ENCODE data around the gene ABCA4. TPM values are rescaled to one million over a fixed set of nuclear protein-coding genes. Genes with fewer than 3 reads are reported as not detected.
A peak's percentile ranks its signal among the peaks of the same experiment; 100 is the strongest.

ABCA4 gene
- total RNA-seq, 6 donors from 2014 or later = under 0.01 to 1.3 (median 0.53) TPM

- peaks cover 42 to 63% (median 46%) of the 10 kb centered on the region in 4 donors for H3K4me1 ChIP-seq
- DNase-seq (no peak), ATAC-seq (ENCODE audit: low FRiP score in 2 of 2) (no peak)
- no peaks in the 10 kb centered on the region for H3K27me3 ChIP-seq
- H3K4me3 ChIP-seq = no peak overlapping the region
- TF ChIP-seq EP300 (IDR thresholded peaks at IDR 0.05) (peak in 1 of 4 donors; percentile 33), CTCF (IDR thresholded peaks at IDR 0.05) (no peak), POLR2AphosphoS5 (IDR thresholded peaks at IDR 0.05) (peak; percentile 41 to 77), POLR2A (IDR thresholded peaks at IDR 0.05) (peak in 1 of 4 donors; percentile 47)
- H3K36me3 ChIP-seq = no peaks in the 10 kb centered on the region
- no peaks in the 10 kb centered on the region for H3K9me3 ChIP-seq
- peak overlapping the region; percentile 77 to 93 (median 82) for H3K27ac ChIP-seq
- 50 to 54% methylated on average over 11 of the region's 11 CpGs for WGBS, 2 donors
Measured at GRCh38 chr1:94048413-94049164, 72.4 kb downstream of the ABCA4 start.

DNA sequence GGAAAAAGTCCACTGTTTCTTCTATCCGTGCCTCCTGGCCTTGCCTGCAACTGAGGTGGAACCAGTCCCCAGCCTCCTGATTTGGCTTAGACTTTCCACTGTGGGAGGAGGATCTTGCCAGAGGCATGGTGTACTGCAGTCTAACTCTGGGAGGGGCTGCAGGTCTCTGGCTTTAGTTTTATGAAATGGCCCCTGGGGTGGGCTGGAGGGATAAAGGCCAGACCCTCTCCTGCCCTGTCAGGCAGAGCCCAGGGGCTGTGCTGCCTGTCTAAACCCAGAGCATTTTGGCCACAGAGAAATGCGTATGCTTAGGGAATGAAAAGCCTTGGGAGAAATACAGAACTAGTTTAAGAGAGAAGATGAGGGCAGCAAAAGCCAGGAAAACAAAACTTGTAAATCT is 73.0 kb downstream of the ABCA4 start:
- DNase-seq = no peak
- H3K27me3 ChIP-seq = no peaks in the 10 kb centered on the region
- peak overlapping the region; percentile 77 to 93 (median 82) for H3K27ac ChIP-seq
- WGBS, 2 donors = 65 to 79% methylated on average over 2 of the region's 2 CpGs
- no peaks in the 10 kb centered on the region for H3K9me3 ChIP-seq
- ATAC-seq (ENCODE audit: low FRiP score in 2 of 2) = no peak
- no peak overlapping the region for H3K4me3 ChIP-seq
- H3K36me3 ChIP-seq = no peaks in the 10 kb centered on the region
- TF ChIP-seq POLR2A (IDR thresholded peaks at IDR 0.05) = no peak
- no peak for TF ChIP-seq EP300 (IDR thresholded peaks at IDR 0.05)
- TF ChIP-seq POLR2AphosphoS5 (IDR thresholded peaks at IDR 0.05) = no peak
- no peak for TF ChIP-seq CTCF (IDR thresholded peaks at IDR 0.05)
- peaks cover 42 to 66% (median 48%) of the 10 kb centered on the region in 4 donors for H3K4me1 ChIP-seq

DNA sequence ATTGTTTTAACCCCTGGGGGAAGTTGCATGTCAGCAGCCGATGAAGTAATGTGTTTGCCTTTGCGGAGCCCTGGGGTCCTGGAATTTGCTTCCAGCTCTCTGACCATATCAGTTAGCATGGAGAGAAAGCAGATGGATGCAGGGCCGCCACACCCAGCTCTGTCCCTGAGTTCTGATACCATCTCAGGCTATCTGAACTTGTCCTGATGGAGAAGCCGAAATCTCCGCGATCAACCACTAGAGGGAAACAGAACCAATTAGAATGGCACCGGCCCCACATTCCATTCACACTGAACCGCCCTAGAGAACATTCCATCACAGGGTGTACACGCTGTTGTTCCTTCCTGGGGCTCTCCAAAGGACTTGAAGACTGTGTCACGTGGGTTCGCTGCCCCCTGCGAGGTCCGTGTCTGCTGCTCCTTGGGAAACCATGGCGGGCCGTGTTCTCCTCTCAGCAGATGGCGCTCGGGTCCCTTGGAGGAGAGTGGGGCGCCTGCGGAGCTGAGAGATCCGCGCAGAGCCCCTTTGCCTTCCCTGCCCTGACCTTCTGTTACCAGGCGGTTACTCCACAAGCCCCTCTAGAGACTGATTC is 75.4 kb downstream of the ABCA4 start:
- DNase-seq (peak; percentile 79 to 98), ATAC-seq (ENCODE audit: low FRiP score in 2 of 2) (peak; percentile 94 to 96)
- H3K9me3 ChIP-seq = no peaks in the 10 kb centered on the region
- H3K4me3 ChIP-seq = no peak overlapping the region
- no peaks in the 10 kb centered on the region for H3K27me3 ChIP-seq
- no peaks in the 10 kb centered on the region for H3K36me3 ChIP-seq
- H3K4me1 ChIP-seq = peaks cover 39 to 63% (median 47%) of the 10 kb centered on the region in 4 donors
- peak overlapping the region; percentile 73 to 89 (median 76) for H3K27ac ChIP-seq
- 9 to 29% methylated on average over 13 to 22 of the region's 22 CpGs for WGBS, 2 donors
- peak; percentile 55 to 86 for TF ChIP-seq POLR2AphosphoS5 (IDR thresholded peaks at IDR 0.05)
- TF ChIP-seq EP300 (IDR thresholded peaks at IDR 0.05) = peak in 2 of 4 donors; percentile 84 to 91
- peak; percentile 59 to 91 (median 80) for TF ChIP-seq CTCF (IDR thresholded peaks at IDR 0.05)
- TF ChIP-seq POLR2A (IDR thresholded peaks at IDR 0.05) = no peak

GRCh38 chr1:94044891-94045290 is 76.1 kb downstream of the ABCA4 start:
- no peaks in the 10 kb centered on the region for H3K9me3 ChIP-seq
- ATAC-seq (ENCODE audit: low FRiP score in 2 of 2) (no peak), DNase-seq (no peak)
- no peaks in the 10 kb centered on the region for H3K27me3 ChIP-seq
- peak overlapping the region; percentile 73 to 89 (median 76) for H3K27ac ChIP-seq
- WGBS, 2 donors = 81 to 91% methylated on average over 5 to 9 of the region's 9 CpGs
- TF ChIP-seq CTCF (IDR thresholded peaks at IDR 0.05) (no peak), POLR2A (IDR thresholded peaks at IDR 0.05) (no peak), EP300 (IDR thresholded peaks at IDR 0.05) (no peak), POLR2AphosphoS5 (IDR thresholded peaks at IDR 0.05) (no peak)
- H3K4me1 ChIP-seq = peaks cover 32 to 61% (median 44%) of the 10 kb centered on the region in 4 donors
- no peaks in the 10 kb centered on the region for H3K36me3 ChIP-seq
- no peak overlapping the region for H3K4me3 ChIP-seq
